Loucy (cell line): Measurements from ENCODE around the gene INSIG2.

Experiments used
- CTCF ChIP-seq: fragments of 200-600 bp; sonication (generic); conservative IDR thresholded peaks from 2 replicates; pipeline ENCODE4 v1.5.1; 2014; ENCODE audit warnings: mild to moderate bottlenecking, antibody characterized with exemption, low read length
- EZH2phosphoT487 ChIP-seq: fragments of 200-600 bp; IDR thresholded peaks from 2 replicates; pipeline ENCODE4 v1.6.1; 2018; ENCODE audit warnings: antibody characterized with exemption, mild to moderate bottlenecking, moderate library complexity, borderline replicate concordance

GRCh38 chr2:118148133-118148532 is 59.9 kb downstream of the INSIG2 start:
- no peak for TF ChIP-seq CTCF
- TF ChIP-seq EZH2phosphoT487, result no peak
